GM18526 (cell line): ENCODE measurements around the gene KLHDC7B.

Source experiments
- POLR2A ChIP-seq: IDR thresholded peaks from 3 replicates; pipeline ENCODE4 v1.6.1; 2011; ENCODE audit not compliant: insufficient read length; ENCODE audit errors: extremely low read depth

Gene KLHDC7B

DNA sequence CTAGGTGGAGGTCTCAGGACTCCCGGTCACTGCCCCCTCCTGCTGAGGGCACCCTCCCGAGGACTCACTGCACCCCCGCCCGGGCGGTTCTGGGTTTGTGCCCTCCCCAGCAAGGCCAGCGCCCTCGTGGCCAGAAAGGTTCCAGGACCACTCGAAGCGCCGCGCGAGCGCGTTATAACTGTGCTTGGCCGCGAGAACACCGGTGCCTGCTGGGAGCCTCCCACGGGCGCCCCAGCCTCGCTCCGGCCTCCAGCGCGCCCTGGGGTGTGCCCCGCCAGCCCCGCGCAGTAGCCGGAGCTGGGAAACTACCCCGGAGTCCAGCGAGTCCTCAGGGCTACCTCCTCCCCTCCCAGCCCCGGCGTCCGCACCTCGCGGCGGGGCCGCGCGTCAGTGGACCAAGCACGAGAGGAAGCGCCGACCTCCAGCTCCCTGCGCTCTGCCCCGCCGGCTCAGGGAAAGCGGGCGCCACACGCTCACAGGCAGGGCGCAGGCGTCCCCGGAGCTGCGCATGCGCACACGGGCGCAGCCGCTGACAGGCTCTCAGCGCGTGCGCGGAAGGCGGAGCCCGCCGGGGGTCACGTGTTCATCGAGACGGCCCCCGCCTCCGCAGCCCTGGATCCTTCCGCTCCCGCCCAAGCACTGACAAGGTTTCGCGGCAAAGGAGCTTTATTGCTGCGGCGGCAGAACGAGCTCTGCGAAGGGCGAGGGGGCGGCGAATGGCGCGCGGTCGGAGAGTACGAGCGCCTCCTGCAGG lies 20.4 kb upstream of the KLHDC7B start, which contains the start of gene SCO2:
SCO2 (minus strand) TSS at position 495 of the 754 bp plus-strand sequence. CDS start 1,187 bp downstream, outside the sequence.
- TF ChIP-seq POLR2A, result peak; percentile 86

DNA sequence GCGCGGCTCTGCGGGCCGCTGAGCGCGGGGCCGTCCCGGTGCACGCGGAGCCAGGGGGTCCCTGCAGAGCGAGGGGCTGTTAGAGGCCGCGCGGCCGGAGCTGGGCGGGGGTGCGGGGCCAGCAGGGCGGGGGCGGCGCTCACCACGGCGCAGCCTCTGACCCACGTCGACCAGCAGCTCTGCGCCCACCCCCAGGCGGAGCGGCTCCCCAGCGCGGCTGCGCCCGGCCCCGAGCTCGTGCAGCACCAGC lies 19.9 kb upstream of the KLHDC7B start:
- TF ChIP-seq POLR2A, result no peak

DNA sequence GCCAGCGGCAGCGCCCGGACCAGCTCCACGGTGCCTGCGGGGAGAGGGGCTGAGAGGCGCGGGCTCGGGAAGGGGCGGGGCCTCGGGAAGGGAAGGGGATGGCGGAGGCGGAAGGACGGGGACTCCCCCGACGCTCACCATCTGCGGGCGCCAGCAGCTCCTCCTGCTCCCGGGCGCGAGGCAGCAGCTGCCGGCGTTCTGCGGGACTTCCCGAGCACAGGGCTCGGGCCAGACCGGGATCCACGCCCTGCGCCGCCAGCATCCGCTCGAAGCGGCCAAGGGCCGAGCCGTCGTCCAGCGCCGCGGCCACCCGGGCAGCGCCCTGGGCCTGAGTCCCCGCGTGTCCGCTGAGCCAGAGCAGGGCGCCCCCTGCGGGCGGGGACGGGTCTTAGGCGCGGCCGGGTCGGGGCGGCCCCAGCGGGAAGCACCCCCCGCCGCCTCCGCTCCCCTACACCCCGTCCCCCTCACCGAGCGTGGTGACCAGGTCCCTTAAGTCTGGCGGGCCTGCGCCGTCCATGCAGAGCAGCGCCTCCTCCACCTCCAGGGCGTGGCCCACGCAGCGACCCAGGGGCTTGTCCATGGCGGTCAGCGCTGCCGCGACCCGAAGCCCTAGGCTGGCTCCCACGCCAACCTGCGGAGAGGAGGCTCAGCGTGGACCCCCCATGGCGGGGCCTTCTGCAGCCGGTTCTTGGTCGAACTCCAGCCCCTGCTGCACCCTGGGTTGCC lies 19.4 kb upstream of the KLHDC7B start:
- peak; percentile 46 for TF ChIP-seq POLR2A

DNA sequence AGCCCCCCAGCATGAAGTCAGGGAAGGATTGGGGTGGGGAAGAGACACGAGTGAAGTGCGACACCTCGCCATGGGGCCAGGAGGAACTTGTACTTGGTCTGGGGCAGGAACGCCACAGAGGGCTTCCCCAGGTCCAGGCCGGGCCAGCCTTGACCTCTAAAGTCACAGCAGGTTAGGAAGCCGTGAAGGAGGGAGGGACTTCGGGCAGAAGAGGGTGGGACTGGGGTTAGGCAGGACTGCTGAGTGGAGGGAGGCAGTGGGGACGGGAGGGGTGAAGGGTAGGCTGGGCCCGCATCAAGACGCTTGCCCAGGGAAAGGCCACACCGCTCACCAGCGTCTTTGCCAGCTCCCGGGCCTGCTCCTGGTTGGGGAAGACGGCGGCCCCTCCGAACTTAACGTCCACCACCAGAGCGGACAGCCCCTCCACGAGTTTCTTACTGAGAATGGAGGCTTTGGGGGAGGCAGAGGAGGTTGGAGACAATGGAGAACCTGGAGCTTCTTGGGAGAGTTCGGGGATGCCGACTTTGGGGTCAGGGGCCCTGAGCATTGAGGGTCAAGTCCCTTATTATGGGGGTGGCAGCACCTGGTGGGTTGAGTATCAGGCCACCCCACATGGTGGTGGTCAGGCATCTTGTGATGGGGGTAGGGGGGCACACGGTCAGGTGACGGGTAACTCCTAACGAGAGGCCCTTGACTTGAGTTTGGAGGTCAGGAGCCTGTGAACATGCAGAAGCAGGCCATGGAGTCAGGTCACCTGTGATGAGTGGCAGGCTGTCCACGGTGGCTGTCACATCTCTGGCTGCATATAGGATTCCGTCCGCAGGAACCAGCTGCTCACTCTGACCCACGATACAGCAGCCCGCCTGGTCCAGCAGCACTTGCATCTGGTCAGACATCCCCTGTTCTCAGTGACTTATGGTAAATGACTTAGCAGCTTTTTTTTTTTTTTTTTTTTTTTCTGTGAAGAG lies 18.6 kb upstream of the KLHDC7B start:
- TF ChIP-seq POLR2A, result peak; percentile 66

DNA sequence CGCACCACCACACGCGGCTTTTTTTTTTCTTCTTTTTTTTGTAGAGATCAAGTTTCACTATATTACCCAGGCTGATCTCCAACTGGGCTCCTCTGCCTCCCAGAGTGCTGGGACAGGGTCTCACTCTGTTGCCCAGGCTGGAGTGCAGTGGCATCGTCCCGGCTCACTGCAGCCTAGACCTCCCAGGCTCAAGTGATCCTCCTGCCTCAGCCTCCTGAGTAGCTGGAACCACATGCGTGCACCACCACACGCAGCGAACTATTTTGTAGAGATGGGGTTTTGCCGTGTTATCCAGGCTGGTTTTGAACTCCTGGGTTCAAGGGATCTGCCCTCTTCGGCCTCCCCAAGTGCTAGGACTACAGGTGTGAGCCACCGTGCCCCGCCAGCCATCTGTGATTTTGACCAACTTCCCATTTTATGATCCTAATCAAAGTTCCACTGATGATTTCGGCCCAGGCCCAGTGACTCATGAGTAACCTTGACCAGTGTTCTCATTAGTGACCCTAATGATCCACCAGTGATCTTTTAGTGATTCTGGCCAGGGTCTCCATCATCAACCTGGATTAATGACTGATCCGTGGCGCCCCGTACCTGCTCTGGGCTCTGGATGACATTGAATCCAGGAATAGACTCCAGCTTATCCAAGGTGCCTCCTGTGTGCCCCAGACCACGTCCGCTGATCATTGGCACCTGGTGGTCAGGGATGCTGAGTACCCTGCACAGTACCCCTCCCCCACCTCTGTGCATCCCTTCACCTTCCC lies 17.6 kb upstream of the KLHDC7B start:
- peak; percentile 32 for TF ChIP-seq POLR2A

DNA sequence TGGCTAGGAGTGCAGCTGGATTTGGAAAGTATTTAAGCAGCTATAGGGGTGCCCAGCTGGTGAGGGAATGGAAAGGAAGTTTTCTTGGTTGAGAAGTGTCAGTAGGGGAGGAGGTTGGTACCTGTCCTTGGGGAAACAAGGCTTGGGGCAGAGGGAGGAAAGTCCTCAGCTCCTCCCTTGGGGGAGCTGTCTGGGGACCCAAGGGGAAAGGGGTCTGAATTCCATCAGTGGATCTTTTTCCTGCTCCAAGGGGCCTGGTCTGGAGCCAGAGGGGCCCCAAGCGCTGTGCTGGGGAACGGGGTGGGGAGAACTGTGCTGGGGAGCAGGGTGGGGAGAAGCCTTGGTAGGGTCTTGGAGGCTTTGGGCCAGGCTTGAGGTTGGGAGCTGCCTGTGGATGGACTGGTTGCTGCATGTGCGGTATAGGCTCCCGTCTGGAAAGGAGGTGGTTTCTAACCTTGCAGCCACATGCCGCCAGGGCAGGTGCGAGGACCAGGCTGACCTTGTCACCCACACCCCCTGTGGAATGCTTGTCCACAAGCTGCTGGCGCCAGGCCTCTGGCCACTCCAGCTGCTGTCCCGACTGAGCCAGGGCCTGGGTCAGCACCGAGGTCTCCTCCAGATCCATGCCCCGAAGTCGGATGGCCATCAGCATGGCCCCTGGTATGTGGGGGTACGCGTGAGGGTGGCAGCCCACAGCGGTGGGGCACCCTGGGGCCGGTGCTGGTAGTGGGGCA lies 16.9 kb upstream of the KLHDC7B start:
- no peak for TF ChIP-seq POLR2A

DNA sequence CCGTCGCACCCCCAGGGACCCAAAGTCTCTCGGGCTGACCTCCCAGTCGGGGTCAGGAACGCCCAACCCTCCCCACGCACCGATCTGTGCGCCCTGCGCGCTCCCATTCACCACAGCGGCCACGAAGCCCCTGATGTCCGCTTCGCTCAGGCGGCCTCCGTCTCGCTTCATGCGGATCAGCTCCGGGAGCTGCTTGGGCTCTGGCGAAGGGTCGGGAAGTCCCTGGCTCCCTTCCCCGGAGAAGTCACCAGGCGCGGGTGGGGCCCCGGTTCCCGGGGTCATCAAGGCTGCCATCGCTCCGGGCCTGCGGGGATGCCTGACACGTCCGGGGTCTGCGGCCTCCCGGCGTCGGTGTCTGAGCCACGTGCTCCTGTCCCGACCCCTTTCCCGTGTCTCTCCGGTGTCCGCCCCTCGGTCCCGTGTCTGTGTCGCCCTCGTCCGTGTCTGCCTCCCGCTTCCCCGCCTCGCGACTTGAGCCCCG lies 16.2 kb upstream of the KLHDC7B start:
- peak; percentile 2 for TF ChIP-seq POLR2A

DNA sequence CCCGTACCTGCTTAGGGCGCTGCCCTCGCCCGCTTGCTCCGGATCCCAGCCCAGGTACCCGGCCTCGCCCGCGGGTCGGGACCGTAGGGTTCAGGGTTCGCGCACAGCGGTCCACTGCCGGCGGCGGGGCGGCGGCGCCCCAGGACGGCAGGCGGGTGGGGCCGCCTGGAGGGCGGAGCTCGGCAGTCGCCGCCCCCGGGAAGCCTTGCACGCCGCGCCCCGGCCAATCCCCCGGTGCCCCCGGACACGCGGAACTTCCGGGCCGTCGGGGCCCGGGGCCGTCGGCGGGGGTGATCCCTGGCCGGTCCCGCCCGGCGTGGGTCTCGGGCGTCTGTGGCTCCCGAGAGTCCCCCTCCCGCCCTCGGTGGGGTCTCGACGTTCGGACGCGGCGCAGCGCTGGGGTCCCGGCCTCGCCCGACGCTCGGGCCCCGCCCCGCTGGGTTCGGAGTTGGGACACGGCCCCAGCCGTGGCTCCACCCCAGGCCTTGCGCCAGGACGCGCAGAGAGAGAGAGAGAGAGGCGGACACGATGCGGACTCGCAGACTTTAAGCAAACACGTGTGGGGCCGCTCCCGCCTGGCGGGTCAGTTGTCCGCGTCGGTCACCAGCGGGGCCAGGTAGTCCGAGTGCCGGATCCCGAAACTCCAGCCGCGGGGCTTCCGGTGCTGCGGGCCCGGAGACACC lies 15.7 kb upstream of the KLHDC7B start, which contains the start of gene TYMP:
TYMP (minus strand) TSS at position 116 of the 683 bp plus-strand sequence. CDS start 303 bp downstream, outside the sequence.
- TF ChIP-seq POLR2A, result peak; percentile 75

DNA sequence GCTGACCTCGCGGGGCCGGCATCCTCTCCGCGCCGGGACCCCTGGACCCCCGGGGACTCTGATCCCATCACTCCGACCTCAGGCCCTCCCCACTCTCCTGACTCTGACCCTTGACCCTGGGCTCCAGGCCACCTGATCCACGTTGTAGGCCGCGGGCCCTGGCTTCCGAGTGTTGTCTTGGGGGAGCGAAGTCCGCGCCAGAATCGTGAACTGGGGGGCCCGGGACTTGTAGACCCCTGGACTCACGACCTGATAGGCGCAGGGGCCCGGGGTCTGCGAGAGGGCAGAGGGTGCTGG lies 15.2 kb upstream of the KLHDC7B start:
- TF ChIP-seq POLR2A, result no peak

DNA sequence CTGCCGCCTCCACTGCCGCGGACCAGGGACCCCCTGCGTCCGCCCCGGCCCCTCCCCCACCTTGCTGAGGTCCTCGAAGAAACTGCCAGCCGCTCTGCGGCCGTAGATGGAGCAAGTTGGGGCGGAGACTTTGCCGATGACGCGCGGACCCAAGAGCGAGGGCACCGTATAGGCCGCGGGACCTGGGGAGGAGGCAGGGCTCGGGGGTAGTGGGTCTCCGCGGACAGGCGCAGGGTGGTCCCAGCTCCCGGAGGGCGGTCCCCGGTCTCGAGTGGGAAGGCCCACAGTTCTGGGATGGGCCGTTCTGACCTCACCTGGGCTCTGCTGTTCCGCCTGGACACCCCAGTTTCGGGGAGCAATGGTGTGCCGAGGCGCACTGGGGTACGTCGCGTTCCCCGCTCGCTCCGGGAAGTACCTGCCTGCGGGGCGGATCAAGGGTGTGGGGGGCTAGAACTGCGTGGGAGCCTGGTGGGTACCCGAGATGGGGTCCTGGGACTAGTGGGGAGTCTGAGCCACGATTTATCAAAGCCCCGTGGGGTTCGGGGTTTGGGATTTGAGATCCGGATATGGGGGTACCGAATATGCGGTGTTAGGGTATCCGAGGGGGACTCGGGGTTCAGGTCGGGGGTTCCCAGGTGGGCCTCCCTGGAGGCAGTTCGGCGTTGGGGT lies 14.7 kb upstream of the KLHDC7B start:
- TF ChIP-seq POLR2A, result peak; percentile 93

DNA sequence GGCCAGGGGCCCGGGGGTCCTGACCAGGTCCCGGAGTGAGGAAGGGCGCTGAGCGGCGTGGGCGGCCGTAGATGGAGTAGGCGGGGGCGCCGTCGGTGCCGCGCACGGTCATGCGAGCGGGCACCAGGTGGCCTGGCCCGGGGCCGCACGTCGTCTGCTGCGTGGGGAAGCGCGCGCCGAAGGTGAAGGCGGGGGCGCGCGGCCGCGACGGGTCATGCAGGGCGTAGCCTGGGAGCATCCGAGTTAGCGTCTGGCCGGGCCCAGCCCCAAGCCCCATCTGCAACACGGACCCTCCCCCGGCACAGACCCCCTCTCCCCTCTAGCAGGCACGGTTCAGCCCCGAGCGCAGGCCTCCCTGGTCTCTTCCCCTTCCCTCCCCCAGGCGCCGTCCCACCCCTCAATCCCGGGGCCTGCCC lies 14.1 kb upstream of the KLHDC7B start:
- TF ChIP-seq POLR2A, result peak; percentile 69

DNA sequence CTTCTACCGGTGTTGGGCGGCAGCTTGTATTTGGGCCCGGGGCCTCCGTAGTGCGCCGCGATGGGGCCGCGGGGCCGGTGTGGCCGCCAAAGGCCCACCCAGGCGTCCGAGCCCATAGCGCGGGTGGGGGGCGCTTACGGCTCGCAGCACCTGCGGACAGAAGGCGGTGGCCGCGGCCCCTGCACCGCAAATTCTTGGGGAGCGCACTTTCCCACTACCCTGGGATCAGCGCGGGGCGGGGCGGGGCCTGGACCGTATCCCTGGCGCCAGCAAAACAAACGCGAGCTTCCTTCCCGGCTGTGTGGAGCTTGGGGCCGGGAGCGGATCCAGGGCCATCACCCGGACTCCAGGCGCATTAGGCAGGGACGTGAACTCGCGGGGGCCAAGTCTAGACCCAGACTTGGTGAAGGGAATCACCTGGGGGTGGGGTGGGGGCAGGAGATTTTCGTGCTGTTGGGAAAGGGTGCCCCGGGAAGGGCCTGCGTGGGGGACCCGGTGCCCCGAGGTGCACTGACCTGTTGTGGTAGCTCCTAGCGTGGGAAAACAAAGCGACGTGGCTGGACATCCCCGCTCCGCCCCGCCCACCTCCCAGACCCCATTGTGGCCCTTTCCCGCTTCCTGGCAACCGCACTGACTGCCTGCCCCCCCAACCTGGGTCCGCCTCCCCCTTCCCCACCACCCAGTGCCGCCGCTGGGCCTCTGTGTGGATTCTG lies 13.6 kb upstream of the KLHDC7B start:
- TF ChIP-seq POLR2A, result peak; percentile 48
